HL-60 (cell line): Measurements from ENCODE around the gene HK1.

Source experiments
- CTCF ChIP-seq: IDR thresholded peaks from one replicate; pipeline ENCODE4 v1.5.1; 2011; ENCODE audit warnings: low read length, control low read depth, inconsistent platforms; ENCODE audit not compliant: insufficient read depth
- SPI1 ChIP-seq: IDR thresholded peaks from 2 replicates; pipeline ENCODE4 v1.6.1; 2012; ENCODE audit warnings: low read depth, mild to moderate bottlenecking, borderline replicate concordance

GRCh38 chr10:69415951-69416350, 137.7 kb downstream of the HK1 start:
- no peak for TF ChIP-seq CTCF
- no peak for TF ChIP-seq SPI1
